ENCODE measurements around the gene PSMB7. TPM values are rescaled to one million over a fixed set of nuclear protein-coding genes. Genes with fewer than 3 reads are reported as not detected.

PSMB7 gene
- total and polyA plus RNA-seq, 2 donors (not counting 1 experiment from before 2014, with no cell fraction given): 69.5 to 73.1 TPM

DNA sequence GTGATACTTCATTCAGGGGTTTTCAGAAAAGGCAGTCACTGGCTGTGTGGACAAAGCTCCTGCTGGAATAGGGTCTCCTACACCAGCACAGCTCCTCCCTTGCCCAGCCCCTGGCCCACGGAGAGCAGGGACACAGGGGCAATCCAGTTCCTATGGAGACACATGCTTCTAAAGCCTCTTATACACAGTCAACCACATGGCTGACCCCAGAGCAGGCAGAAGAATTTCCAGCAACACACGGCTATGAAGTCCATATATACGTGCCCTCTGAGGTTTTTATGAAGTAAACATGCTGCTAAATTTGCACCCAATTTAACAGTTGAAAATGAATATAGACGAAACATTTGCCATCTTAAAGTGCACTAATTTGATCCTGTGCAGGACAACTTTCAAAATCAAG lies 19.4 kb downstream of the PSMB7 start:
- H3K27ac Mint-ChIP-seq: no peak overlapping the region
- no peaks in the 10 kb centered on the region for H3K9me3 Mint-ChIP-seq (ENCODE audit: insufficient read depth)
- DNase-seq: no peak
- intact Hi-C loops (cut with micrococcal nuclease): loop anchor here (2.0 kb wide), 1 partner anchor 269 kb away; no protein-coding TSS in a partner anchor
- Histone ChIP-seq H3K79me2 (ENCODE audit: control insufficient read depth, insufficient read depth, low read length) (peaks cover 97% of the 10 kb centered on the region), H2AFZ (ENCODE audit: insufficient read depth, low read depth, low read length, poor library complexity, severe bottlenecking) (no peak overlapping the region), H3K4me1 (ENCODE audit: control insufficient read depth in 2 of 2, insufficient read depth in 2 of 2, low read length in 2 of 2) (no peaks in the 10 kb centered on the region), H3K27me3 (replicated peaks in 1 of 4; ENCODE audit: control extremely low read depth in 1 of 4, control insufficient read depth in 3 of 4, insufficient read depth in 4 of 4, low read length in 3 of 4) (no peaks in the 10 kb centered on the region), H3K4me2 (replicated peaks; ENCODE audit: low read depth, low read length, poor library complexity, severe bottlenecking) (no peak overlapping the region), H3K36me3 (replicated peaks in 1 of 2; ENCODE audit: control extremely low read depth in 1 of 2, control insufficient read depth in 1 of 2, extremely low read depth in 1 of 2, insufficient read depth in 2 of 2, low read length in 1 of 2) (peaks cover 0 to 51% of the 10 kb centered on the region in 2 experiments), H4K20me1 (ENCODE audit: control insufficient read depth, insufficient read depth, low read length, poor library complexity, severe bottlenecking) (peaks cover 80% of the 10 kb centered on the region), H3K4me3 (ENCODE audit: control extremely low read depth in 1 of 5, extremely low read depth in 1 of 5, insufficient read depth in 1 of 5, low read depth in 2 of 5, low read length in 4 of 5) (no peak overlapping the region), H3K9me3 (ENCODE audit: control extremely low read depth in 1 of 3, control insufficient read depth in 2 of 3, insufficient read depth in 1 of 3, low read length in 2 of 3) (no peaks in the 10 kb centered on the region), H3K27ac (ENCODE audit: low read length in 2 of 2) (no peak overlapping the region), H3K9ac (ENCODE audit: low read length) (no peak overlapping the region)
- POLR2A ChIA-PET: no interaction called here
- 100% methylated on average over 1 of the region's 4 CpGs for WGBS (ENCODE audit: insufficient coverage)
- TF ChIP-seq CTCF (IDR thresholded peaks at IDR 0.05) (no peak), EZH2 (IDR thresholded peaks at IDR 0.05; ENCODE audit: borderline replicate concordance, insufficient read depth, low read depth, low read length, poor library complexity, severe bottlenecking) (no peak)
- H3K4me1 Mint-ChIP-seq: peaks cover 11% of the 10 kb centered on the region
- H3K4me3 Mint-ChIP-seq: no peak overlapping the region
- no peaks in the 10 kb centered on the region for H3K27me3 Mint-ChIP-seq
- CTCF ChIA-PET: interaction anchor here (3.6 kb wide), 1 partner anchor 270 kb away, joined by 18 read pairs; no protein-coding TSS in a partner anchor
- ATAC-seq (ENCODE audit: low read depth): no peak

DNA sequence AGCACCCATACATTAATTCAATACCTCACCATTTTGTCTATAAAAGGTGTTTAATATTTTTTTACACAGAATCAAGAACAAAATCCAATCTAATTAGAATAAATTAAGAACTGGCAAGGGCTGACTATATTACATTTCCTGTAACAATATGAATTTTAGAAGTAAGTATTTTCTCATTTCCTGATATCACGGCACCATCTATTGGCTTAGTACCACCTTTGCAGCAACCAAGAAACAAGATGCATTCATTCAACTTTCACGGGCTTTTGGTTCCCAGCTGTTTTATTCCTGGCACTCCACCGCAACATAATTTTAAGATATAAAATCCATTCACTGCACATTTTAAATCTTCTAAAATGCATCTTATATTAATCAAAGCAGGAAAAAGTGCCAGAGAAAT lies 20.6 kb downstream of the PSMB7 start:
- peaks cover 17% of the 10 kb centered on the region for H3K4me1 Mint-ChIP-seq
- H3K9me3 Mint-ChIP-seq (ENCODE audit: insufficient read depth): no peaks in the 10 kb centered on the region

More for the DNA sequence above, 20.6 kb downstream of the PSMB7 start:
- Histone ChIP-seq H3K9ac (ENCODE audit: low read length) (no peak overlapping the region), H3K4me1 (ENCODE audit: control insufficient read depth in 2 of 2, insufficient read depth in 2 of 2, low read length in 2 of 2) (no peaks in the 10 kb centered on the region), H3K27ac (ENCODE audit: low read length in 2 of 2) (no peak overlapping the region), H3K27me3 (replicated peaks in 1 of 4; ENCODE audit: control extremely low read depth in 1 of 4, control insufficient read depth in 3 of 4, insufficient read depth in 4 of 4, low read length in 3 of 4) (no peaks in the 10 kb centered on the region), H3K9me3 (ENCODE audit: control extremely low read depth in 1 of 3, control insufficient read depth in 2 of 3, insufficient read depth in 1 of 3, low read length in 2 of 3) (no peaks in the 10 kb centered on the region), H2AFZ (ENCODE audit: insufficient read depth, low read depth, low read length, poor library complexity, severe bottlenecking) (no peak overlapping the region), H4K20me1 (ENCODE audit: control insufficient read depth, insufficient read depth, low read length, poor library complexity, severe bottlenecking) (peaks cover 73% of the 10 kb centered on the region), H3K4me3 (ENCODE audit: control extremely low read depth in 1 of 5, extremely low read depth in 1 of 5, insufficient read depth in 1 of 5, low read depth in 2 of 5, low read length in 4 of 5) (no peak overlapping the region), H3K36me3 (replicated peaks in 1 of 2; ENCODE audit: control extremely low read depth in 1 of 2, control insufficient read depth in 1 of 2, extremely low read depth in 1 of 2, insufficient read depth in 2 of 2, low read length in 1 of 2) (peaks cover 0 to 39% of the 10 kb centered on the region in 2 experiments), H3K4me2 (replicated peaks; ENCODE audit: low read depth, low read length, poor library complexity, severe bottlenecking) (no peak overlapping the region), H3K79me2 (ENCODE audit: control insufficient read depth, insufficient read depth, low read length) (peaks cover 96% of the 10 kb centered on the region)
- Mint-ChIP-seq H3K27me3 (no peaks in the 10 kb centered on the region), H3K27ac (no peak overlapping the region), H3K4me3 (no peak overlapping the region)
- ChIA-PET CTCF (interaction anchor here (0.7 to 3.6 kb wide), 6 partner anchors 10 to 859 kb away, joined by 3 to 18 read pairs (median 3); no protein-coding TSS in a partner anchor), POLR2A (interaction anchor here (0.6 kb wide), 1 partner anchor 17 kb away, joined by 4 read pairs; no protein-coding TSS in a partner anchor)
- DNase-seq: no peak
- TF ChIP-seq CTCF (IDR thresholded peaks at IDR 0.05) (peak; percentile 24), EZH2 (IDR thresholded peaks at IDR 0.05; ENCODE audit: borderline replicate concordance, insufficient read depth, low read depth, low read length, poor library complexity, severe bottlenecking) (no peak)
- intact Hi-C loops (cut with micrococcal nuclease): loop anchor here (2.0 kb wide), 1 partner anchor 268 kb away; no protein-coding TSS in a partner anchor
- ATAC-seq (ENCODE audit: low read depth): no peak
- WGBS (ENCODE audit: insufficient coverage): 72% methylated on average over 2 of the region's 3 CpGs

All from B cell (primary cell).